Epithelial cell of proximal tubule (primary cell): ENCODE data around the gene PEX11A. TPM values are rescaled to one million over a fixed set of nuclear protein-coding genes. Genes with fewer than 3 reads are reported as not detected.

Experiments
- DNase-seq: peaks from one replicate; pipeline ENCODE4 v3.0.0-alpha.2; 2011; ENCODE audit warnings: low read depth
- H3K4me3 ChIP-seq: 2 replicates; pipeline ENCODE4 v1.5.1; 2011; ENCODE audit warnings: low read depth, mild to moderate bottlenecking, low read length
- total RNA-seq: library from RNA; depleted of rRNA; stranded (reverse); fragments of >200 nt; gene quantifications from 2 replicates; pipeline ENCODE4 v1.2.3, GENCODE V29; 2015
- TF ChIP-seq, protein P1 (sequence below): conservative IDR thresholded peaks from 2 replicates; pipeline ENCODE4 v1.5.1; 2012; ENCODE audit warnings: low read depth, mild to moderate bottlenecking, low read length

PEX11A gene
- total RNA-seq, 1 donor from 2014 or later: 4.5 TPM

GRCh38 chr15:89652131-89652530, 38.4 kb downstream of the PEX11A start:
- TF ChIP-seq, protein P1, sequence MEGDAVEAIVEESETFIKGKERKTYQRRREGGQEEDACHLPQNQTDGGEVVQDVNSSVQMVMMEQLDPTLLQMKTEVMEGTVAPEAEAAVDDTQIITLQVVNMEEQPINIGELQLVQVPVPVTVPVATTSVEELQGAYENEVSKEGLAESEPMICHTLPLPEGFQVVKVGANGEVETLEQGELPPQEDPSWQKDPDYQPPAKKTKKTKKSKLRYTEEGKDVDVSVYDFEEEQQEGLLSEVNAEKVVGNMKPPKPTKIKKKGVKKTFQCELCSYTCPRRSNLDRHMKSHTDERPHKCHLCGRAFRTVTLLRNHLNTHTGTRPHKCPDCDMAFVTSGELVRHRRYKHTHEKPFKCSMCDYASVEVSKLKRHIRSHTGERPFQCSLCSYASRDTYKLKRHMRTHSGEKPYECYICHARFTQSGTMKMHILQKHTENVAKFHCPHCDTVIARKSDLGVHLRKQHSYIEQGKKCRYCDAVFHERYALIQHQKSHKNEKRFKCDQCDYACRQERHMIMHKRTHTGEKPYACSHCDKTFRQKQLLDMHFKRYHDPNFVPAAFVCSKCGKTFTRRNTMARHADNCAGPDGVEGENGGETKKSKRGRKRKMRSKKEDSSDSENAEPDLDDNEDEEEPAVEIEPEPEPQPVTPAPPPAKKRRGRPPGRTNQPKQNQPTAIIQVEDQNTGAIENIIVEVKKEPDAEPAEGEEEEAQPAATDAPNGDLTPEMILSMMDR: no peak
- no peak for DNase-seq
- H3K4me3 ChIP-seq: no peak overlapping the region

- TF ChIP-seq, protein P1: no peak
- H3K4me3 ChIP-seq: no peak overlapping the region
- no peak for DNase-seq
Measured at GRCh38 chr15:89649716-89650115, 40.8 kb downstream of the PEX11A start.

DNA sequence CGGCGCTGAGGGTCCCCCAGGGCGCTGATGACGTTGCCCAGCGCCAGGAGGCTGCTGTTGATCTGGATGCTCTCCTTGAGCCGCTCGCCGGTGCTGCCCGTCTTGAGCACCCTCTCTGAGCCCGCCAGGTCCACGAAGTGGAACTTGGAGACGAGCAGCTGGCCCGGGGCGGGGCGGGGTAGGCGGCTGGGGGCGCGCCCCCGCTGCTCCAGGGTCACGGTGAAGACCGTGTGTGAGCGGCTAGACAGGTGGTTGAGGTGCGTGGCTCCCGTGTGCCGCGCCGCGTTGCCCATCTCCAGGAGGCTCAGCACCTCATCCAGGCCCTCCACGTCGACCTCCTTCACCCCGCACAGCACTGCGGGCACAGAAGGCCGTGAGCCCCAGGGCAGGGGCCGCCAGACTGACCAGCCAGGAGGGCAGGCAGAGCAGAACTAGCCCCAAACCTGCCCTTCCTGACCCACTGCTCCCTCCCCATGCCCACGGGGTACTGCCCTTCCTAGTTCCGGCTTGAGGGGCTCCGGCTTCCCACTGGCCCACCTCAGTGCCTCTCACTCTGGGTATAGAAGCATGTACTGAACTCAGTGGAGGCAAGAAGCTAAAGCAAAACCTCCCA, 41.4 kb downstream of the PEX11A start:
- DNase-seq: no peak
- no peak overlapping the region for H3K4me3 ChIP-seq
- TF ChIP-seq, protein P1: no peak

GRCh38 chr15:89648106-89649012, 42.2 kb downstream of the PEX11A start:
- no peak overlapping the region for H3K4me3 ChIP-seq
- TF ChIP-seq, protein P1: no peak
- no peak for DNase-seq

GRCh38 chr15:89647191-89647851, 43.2 kb downstream of the PEX11A start:
- DNase-seq: no peak
- no peak overlapping the region for H3K4me3 ChIP-seq
- TF ChIP-seq, protein P1: peak; percentile 88

GRCh38 chr15:89646416-89647141, 44.0 kb downstream of the PEX11A start:
- no peak for DNase-seq
- TF ChIP-seq, protein P1: no peak
- no peak overlapping the region for H3K4me3 ChIP-seq
